Fibroblast of lung (primary cell): ENCODE measurements around the gene MRPS6. TPM values are rescaled to one million over a fixed set of nuclear protein-coding genes. Genes with fewer than 3 reads are reported as not detected.
A peak's percentile ranks its signal among the peaks of the same experiment; 100 is the strongest.

Experiments used
- DNase-seq, 2 donors: peaks; one replicate each; pipeline versions ENCODE4 v3.0.0 to v3.0.0-alpha.2; 2010; ENCODE audit warnings: low read depth in 2 of 2
- H2AFZ ChIP-seq: 2 replicates; pipeline ENCODE4 v1.5.1; 2012; ENCODE audit warnings: low read length, control low read depth, inconsistent platforms
- H3K27ac ChIP-seq: 2 replicates; pipeline ENCODE4 v1.5.1; 2011; ENCODE audit warnings: low read length, control low read depth; ENCODE audit not compliant: insufficient read depth
- H3K27me3 ChIP-seq: 2 replicates; pipeline ENCODE4 v1.5.1; 2011; ENCODE audit warnings: mild to moderate bottlenecking, low read length; ENCODE audit not compliant: control insufficient read depth, insufficient read depth
- H3K36me3 ChIP-seq: 2 replicates; pipeline ENCODE4 v1.5.1; 2011; ENCODE audit warnings: low read length; ENCODE audit not compliant: control insufficient read depth, insufficient read depth
- H3K4me1 ChIP-seq: 2 replicates; pipeline ENCODE4 v1.5.1; 2011; ENCODE audit warnings: low read length; ENCODE audit not compliant: control insufficient read depth, insufficient read depth; ENCODE audit errors: extremely low read depth
- H3K4me2 ChIP-seq: 2 replicates; pipeline ENCODE4 v1.5.1; 2011; ENCODE audit warnings: low read length, control low read depth; ENCODE audit not compliant: insufficient read depth; ENCODE audit errors: extremely low read depth
- H3K4me3 ChIP-seq, 4 experiments: fragments of 200-600 bp in 1 of 4; sonication (generic) in 1 of 4; replicated peaks in 1 of 4; 2 replicates each; pipeline ENCODE4 v1.5.1; 2011 to 2016; ENCODE audit warnings: low read length in 4 of 4, low read depth in 3 of 4, mild to moderate bottlenecking in 3 of 4, control low read depth in 2 of 4, inconsistent platforms in 1 of 4, mixed read lengths in 1 of 4; ENCODE audit not compliant: insufficient read depth in 1 of 4; ENCODE audit errors: control extremely low read depth in 1 of 4
- H3K79me2 ChIP-seq: 2 replicates; pipeline ENCODE4 v1.5.1; 2012; ENCODE audit warnings: mild to moderate bottlenecking, low read length, inconsistent platforms; ENCODE audit not compliant: control insufficient read depth, insufficient read depth
- H3K9ac ChIP-seq: 2 replicates; pipeline ENCODE4 v1.5.1; 2011; ENCODE audit warnings: mild to moderate bottlenecking, low read length, control low read depth; ENCODE audit not compliant: insufficient read depth
- H3K9me3 ChIP-seq: 2 replicates; pipeline ENCODE4 v1.5.1; 2012; ENCODE audit warnings: low read depth, low read length; ENCODE audit not compliant: control insufficient read depth, insufficient read depth
- H4K20me1 ChIP-seq: 2 replicates; pipeline ENCODE4 v1.5.1; 2011; ENCODE audit warnings: low read length; ENCODE audit not compliant: control insufficient read depth, insufficient read depth; ENCODE audit errors: extremely low read depth
- EZH2 ChIP-seq: IDR thresholded peaks from 2 replicates; pipeline ENCODE4 v1.5.1; 2012; ENCODE audit warnings: low read length, control low read depth, mild to moderate bottlenecking; ENCODE audit errors: missing control alignments
- polyA plus RNA-seq, 2 donors: library from polyadenylated mRNA; depleted of rRNA in 1 of 2; stranded (reverse) in 1 of 2; unstranded in 1 of 2; fragments of >200 nt; gene quantifications; 2 replicates each; pipeline ENCODE4 v1.2.1, GENCODE V29; 2011 to 2012; ENCODE audit warnings: missing spikeins in 1 of 2
- total RNA-seq: library from RNA; depleted of rRNA; stranded (reverse); fragments of >200 nt; gene quantifications from 2 replicates; pipeline ENCODE4 v1.2.1, GENCODE V29; 2014
- TF ChIP-seq, protein P1 (sequence below), 2 donors: IDR thresholded peaks in 1 of 2; conservative IDR thresholded peaks in 1 of 2; 1 replicate in 1 of 2; 2 replicates in 1 of 2; pipeline ENCODE4 v1.5.1; 2011 to 2012; ENCODE audit warnings: low read length in 2 of 2, control low read depth in 1 of 2, inconsistent platforms in 1 of 2, low read depth in 1 of 2, mild to moderate bottlenecking in 1 of 2

MRPS6 gene
- total and polyA plus RNA-seq, 2 donors (not counting 1 experiment from before 2014, with no cell fraction given), result 20.0 to 45.6 TPM

DNA sequence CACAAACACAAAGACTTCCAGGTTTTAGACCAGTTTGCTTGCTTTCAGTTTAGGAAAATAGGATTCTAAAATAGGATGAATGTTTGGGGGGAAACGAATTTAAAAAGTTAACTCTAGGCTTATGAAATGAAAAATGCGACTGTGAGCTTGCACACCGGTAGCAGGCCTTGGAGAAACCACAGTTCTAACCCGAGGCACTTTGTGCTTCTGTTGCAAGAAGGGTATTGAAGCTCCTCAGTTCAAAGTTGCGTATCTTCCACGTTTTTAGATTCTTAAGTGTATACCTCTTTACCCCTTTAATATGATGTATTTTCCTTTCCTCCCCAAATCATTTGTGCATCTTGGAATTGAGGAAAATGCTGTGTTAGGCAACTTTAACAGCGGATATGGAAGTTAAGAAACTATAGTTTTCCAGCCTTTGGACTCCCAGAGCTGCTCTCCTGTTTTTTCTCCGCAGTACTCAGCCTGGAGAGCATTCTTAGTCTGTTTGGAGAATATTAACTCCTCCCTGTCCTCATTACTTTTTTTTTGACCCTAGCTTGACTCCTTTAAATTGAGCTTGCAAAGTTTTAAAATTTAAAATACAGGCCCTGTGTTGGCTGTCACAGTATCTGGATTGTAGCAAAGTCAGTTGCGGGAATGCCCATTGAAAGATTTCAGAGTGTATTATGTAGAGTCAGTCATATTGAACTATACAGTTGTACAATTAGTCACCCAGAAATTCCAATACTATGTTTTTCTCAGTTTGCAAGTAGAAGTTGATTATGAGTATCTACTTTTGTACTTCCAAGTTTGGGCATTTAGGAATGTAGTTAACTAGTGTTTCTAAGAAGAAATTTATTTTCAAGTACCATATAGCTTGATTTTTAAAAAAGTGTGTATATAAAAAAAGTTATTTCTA is 2.6 kb downstream of the MRPS6 start:
- H3K79me2 ChIP-seq, result peaks cover 40% of the 10 kb centered on the region
- H4K20me1 ChIP-seq, result no peaks in the 10 kb centered on the region
- H3K9ac ChIP-seq, result no peak overlapping the region
- H3K9me3 ChIP-seq, result no peaks in the 10 kb centered on the region
- TF ChIP-seq EZH2, result no peak
- TF ChIP-seq, protein P1, sequence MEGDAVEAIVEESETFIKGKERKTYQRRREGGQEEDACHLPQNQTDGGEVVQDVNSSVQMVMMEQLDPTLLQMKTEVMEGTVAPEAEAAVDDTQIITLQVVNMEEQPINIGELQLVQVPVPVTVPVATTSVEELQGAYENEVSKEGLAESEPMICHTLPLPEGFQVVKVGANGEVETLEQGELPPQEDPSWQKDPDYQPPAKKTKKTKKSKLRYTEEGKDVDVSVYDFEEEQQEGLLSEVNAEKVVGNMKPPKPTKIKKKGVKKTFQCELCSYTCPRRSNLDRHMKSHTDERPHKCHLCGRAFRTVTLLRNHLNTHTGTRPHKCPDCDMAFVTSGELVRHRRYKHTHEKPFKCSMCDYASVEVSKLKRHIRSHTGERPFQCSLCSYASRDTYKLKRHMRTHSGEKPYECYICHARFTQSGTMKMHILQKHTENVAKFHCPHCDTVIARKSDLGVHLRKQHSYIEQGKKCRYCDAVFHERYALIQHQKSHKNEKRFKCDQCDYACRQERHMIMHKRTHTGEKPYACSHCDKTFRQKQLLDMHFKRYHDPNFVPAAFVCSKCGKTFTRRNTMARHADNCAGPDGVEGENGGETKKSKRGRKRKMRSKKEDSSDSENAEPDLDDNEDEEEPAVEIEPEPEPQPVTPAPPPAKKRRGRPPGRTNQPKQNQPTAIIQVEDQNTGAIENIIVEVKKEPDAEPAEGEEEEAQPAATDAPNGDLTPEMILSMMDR (conservative IDR thresholded peaks at IDR 0.05 in 1 of 2, IDR thresholded peaks at IDR 0.05 in 1 of 2; ENCODE audit: low read depth in 1 of 2, low read length in 2 of 2), result no peak
- H3K27ac ChIP-seq, result no peak overlapping the region
- no peak overlapping the region for H2AFZ ChIP-seq
- DNase-seq, result peak in 1 of 2 donors; percentile 29
- H3K36me3 ChIP-seq, result no peaks in the 10 kb centered on the region
- H3K4me2 ChIP-seq, result peak overlapping the region; percentile 87
- H3K27me3 ChIP-seq, result no peaks in the 10 kb centered on the region
- H3K4me1 ChIP-seq, result no peaks in the 10 kb centered on the region
- peak overlapping the region in 2 of 4 experiments; percentile 18 to 80 for H3K4me3 ChIP-seq

DNA sequence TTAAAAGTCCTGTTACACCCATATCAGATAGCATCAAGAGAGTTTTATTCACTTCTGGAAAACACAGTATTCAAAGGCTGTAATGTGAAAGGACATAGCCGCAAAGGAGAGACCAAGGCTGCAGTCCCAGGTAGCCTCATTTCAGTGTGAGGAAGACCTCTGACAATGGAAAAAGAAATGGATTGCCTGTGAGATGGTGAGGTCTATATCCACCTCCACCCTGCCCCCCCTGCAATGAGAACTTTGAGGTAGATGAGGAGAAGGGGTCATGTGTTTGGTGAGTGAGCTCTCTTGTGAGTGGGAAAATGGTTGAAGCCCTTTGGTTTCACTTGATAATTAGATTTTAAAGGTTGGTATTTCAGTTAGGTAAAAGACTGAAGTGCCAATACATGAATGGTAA is 3.5 kb downstream of the MRPS6 start:
- no peak overlapping the region for H3K4me3 ChIP-seq
- H2AFZ ChIP-seq, result no peak overlapping the region
- no peak overlapping the region for H3K27ac ChIP-seq
- DNase-seq, result no peak
- H3K9me3 ChIP-seq, result no peaks in the 10 kb centered on the region
- no peaks in the 10 kb centered on the region for H3K36me3 ChIP-seq
- H3K4me1 ChIP-seq, result no peaks in the 10 kb centered on the region
- H3K4me2 ChIP-seq, result no peak overlapping the region
- H4K20me1 ChIP-seq, result no peaks in the 10 kb centered on the region
- no peak for TF ChIP-seq EZH2
- TF ChIP-seq, protein P1 (conservative IDR thresholded peaks at IDR 0.05 in 1 of 2, IDR thresholded peaks at IDR 0.05 in 1 of 2; ENCODE audit: low read depth in 1 of 2, low read length in 2 of 2), result no peak
- H3K79me2 ChIP-seq, result peaks cover 46% of the 10 kb centered on the region
- H3K9ac ChIP-seq, result no peak overlapping the region
- no peaks in the 10 kb centered on the region for H3K27me3 ChIP-seq

DNA sequence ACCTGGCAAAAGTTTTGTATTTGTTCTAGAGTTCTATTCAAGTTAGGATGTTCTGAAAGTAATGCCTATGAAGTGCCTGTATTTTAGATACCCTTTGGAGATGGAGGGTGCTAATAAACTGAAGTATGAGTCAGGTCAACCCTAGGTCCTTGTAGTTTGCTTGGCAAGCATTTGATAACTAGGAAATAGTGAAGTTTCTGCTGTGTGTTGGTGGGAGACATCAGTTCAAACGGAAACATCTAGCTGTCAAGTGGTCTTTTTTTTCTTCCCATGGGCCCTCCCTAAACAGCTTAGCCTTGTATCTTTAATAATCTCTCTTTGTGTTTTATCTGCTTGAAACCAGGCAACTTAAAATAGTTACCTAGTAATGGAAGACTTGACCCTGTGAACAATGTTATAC is 4.5 kb downstream of the MRPS6 start:
- no peaks in the 10 kb centered on the region for H3K36me3 ChIP-seq
- peaks cover 56% of the 10 kb centered on the region for H3K79me2 ChIP-seq
- H3K27me3 ChIP-seq, result no peaks in the 10 kb centered on the region
- no peak overlapping the region for H2AFZ ChIP-seq
- H3K4me2 ChIP-seq, result no peak overlapping the region
- DNase-seq, result no peak
- no peak overlapping the region for H3K9ac ChIP-seq
- H3K4me1 ChIP-seq, result no peaks in the 10 kb centered on the region
- no peak overlapping the region for H3K4me3 ChIP-seq
- H3K9me3 ChIP-seq, result no peaks in the 10 kb centered on the region
- H3K27ac ChIP-seq, result no peak overlapping the region
- no peaks in the 10 kb centered on the region for H4K20me1 ChIP-seq
- TF ChIP-seq EZH2, result no peak
- TF ChIP-seq, protein P1 (conservative IDR thresholded peaks at IDR 0.05 in 1 of 2, IDR thresholded peaks at IDR 0.05 in 1 of 2; ENCODE audit: low read depth in 1 of 2, low read length in 2 of 2), result no peak
